MG63 (cell line): ENCODE data around the gene MYEOV. TPM values are rescaled to one million over a fixed set of nuclear protein-coding genes. Genes with fewer than 3 reads are reported as not detected.

Source experiments
- DNase-seq: peaks from one replicate; pipeline ENCODE4 v3.0.0-alpha.2; 2020
- H3K27me3 ChIP-seq: fragments of 250-450 bp; sonication (Bioruptor Pico); 2 replicates; pipeline ENCODE4 v1.5.1; 2020; ENCODE audit warnings: mild to moderate bottlenecking, moderate library complexity
- H3K36me3 ChIP-seq: fragments of 250-450 bp; sonication (Bioruptor Pico); 2 replicates; pipeline ENCODE4 v1.5.1; 2020; ENCODE audit warnings: mild to moderate bottlenecking, moderate library complexity
- H3K4me3 ChIP-seq: fragments of 250-450 bp; sonication (Bioruptor Pico); 2 replicates; pipeline ENCODE4 v1.5.1; 2020; ENCODE audit warnings: mild to moderate bottlenecking, moderate library complexity
- H3K9me3 ChIP-seq: fragments of 250-450 bp; sonication (Bioruptor Pico); 2 replicates; pipeline ENCODE4 v1.5.1; 2020; ENCODE audit warnings: mild to moderate bottlenecking, moderate library complexity
- total RNA-seq: library from RNA; depleted of rRNA; stranded (reverse); fragments of >200 nt; shearing (Covaris generic); gene quantifications from 2 replicates; pipeline ENCODE4 v1.2.3, GENCODE V29; 2014; ENCODE audit warnings: low replicate concordance

MYEOV gene
- total RNA-seq, 1 experiment from 2014 or later = 1.2 TPM

DNA sequence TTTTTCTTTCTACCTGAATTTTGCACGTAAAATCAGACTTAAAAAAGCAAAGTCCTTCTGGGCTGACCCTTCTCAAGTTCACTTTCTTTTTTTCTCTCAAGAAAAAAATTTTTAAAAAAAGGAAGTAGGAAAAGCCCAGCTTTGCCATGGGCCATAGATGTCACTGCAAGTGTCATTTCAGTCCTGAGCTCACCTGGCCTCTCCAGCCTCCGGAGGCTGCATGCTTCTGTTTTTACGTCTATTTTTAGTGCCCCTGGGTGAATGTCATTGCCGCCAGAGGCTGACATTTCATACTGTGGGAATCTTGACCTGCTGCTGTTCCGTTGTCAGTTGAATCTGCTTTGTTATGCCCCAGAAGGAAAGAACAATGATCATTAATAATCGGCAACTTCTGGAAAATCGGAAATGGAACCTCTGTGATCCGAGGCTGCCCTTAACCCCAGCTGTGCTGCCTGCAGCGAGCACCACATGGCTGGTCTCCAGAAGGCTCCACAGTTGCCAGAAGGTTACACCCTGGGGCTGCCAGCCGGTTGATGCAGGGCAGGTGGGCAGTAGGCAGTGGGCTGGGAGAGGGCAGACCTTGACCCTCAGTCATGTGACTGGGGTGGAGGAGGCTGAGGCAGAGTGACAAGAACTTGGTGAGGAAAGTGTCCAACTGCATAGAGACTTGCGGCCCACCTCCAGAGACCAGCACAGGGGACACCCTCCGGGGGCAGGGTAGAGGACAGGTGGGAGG is 16.7 kb upstream of the MYEOV start:
- no peaks in the 10 kb centered on the region for H3K27me3 ChIP-seq
- no peak overlapping the region for H3K4me3 ChIP-seq
- H3K36me3 ChIP-seq = no peaks in the 10 kb centered on the region
- no peak for DNase-seq
- H3K9me3 ChIP-seq = peaks cover 2% of the 10 kb centered on the region; the same call in 1 of the 2 replicates

DNA sequence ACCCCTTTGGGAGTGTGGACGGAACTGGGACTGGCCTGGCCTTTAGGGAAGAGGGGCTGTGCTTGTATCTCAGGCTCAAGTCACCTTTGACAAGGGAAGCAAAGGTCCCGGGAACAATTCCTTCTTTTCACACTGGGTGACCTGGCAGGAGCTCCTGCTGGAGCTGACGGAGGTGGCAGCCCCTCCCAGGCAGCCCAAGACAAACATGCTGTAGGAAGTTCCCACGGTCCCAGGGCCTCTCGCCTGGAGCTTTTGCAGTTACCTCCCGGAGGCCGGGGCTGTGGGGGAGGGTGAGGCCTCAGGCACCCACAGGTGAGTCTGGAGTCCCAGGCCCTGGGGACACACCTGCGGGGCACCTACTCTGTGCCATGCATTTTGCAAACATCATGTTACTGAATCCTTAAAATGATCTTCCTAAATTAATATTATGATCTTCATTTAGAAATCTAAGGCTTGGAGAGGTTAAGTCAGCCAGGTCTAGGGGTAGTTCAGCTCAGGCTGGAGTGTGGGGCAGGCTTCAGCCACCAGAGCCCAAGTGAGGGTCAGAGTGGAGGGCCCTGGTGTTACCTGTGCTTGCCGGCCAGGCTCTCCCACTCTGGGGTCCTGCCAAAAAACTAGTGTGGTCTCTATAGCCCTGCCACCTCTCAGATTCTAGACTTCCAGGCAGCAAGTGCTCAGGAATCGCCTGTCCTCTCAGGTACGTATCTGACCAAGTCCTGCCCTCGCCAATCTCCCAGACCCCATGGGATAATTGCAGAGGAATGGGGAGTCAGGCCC is 15.7 kb upstream of the MYEOV start:
- no peak for DNase-seq
- H3K4me3 ChIP-seq = no peak overlapping the region

DNA sequence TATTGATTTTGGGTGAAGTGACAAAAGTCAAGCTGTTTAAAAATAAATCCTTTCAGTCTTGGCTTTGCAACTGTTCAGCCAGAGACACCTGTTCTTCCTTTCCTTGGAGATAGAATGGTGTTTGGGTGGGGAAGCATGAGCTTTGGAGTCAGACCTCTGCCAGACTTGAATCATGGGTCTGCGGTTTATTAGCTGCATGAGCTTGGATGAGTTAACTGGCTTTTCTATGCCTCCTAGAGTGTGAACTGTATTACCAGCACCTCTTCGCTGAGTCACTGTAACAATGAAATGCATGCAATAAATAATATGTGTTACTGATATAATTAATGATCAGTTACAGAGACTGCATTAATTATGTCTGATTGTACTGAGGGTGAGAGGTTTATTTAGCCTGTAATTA is 13.5 kb upstream of the MYEOV start:
- Histone ChIP-seq H3K4me3 (no peak overlapping the region), H3K27me3 (no peaks in the 10 kb centered on the region), H3K9me3 (peaks cover 4% of the 10 kb centered on the region; the same call in 1 of the 2 replicates), H3K36me3 (no peaks in the 10 kb centered on the region)
- peak; percentile 76 for DNase-seq

More for the DNA sequence above, 15.7 kb upstream of the MYEOV start:
- Histone ChIP-seq H3K27me3 (no peaks in the 10 kb centered on the region), H3K36me3 (no peaks in the 10 kb centered on the region), H3K9me3 (peaks cover 4% of the 10 kb centered on the region; the same call in 1 of the 2 replicates)

DNA sequence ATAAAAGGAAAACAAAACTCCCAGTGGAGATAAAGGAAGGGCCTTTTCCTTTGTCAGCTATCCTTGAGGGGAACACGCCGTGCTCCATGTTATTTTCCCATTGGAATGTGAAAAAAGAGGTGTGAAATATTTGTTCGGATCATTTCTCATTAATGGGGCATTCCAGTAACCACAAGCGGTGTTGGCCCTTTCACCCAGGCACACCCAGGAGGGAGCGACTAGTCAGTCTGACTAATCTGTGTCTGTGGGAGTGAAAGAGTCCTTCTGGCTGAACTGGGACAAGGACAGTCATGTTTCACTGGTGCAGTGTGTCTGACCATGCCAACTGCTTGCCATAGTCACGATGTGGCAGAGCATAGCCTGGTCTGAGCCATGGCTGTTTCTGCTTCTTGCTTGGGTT is 13.0 kb upstream of the MYEOV start:
- peak; percentile 91 for DNase-seq
- Histone ChIP-seq H3K27me3 (no peaks in the 10 kb centered on the region), H3K9me3 (peaks cover 4% of the 10 kb centered on the region; the same call in 1 of the 2 replicates), H3K4me3 (no peak overlapping the region), H3K36me3 (no peaks in the 10 kb centered on the region)

DNA sequence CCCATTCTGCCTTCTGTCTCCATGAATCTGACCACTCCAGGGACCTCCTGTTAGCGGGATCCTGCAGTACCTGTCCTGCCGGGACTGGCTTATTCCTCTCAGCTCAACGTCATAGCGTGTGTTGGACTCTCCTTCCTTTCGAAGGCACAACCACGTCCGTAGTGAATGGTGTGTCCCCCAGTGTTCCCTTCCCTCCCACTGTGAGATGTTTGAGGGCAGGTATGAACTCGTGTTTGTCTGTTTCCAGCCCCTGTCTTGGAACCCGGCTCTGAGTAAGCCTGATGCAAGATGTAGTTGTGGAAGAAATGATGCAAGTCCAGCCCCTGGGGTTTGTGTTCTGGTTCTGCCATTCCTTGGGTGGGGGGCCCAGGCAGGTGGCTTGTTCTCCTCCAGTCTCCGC is 10.5 kb upstream of the MYEOV start:
- Histone ChIP-seq H3K36me3 (no peaks in the 10 kb centered on the region), H3K4me3 (no peak overlapping the region), H3K27me3 (no peaks in the 10 kb centered on the region), H3K9me3 (peaks cover 4% of the 10 kb centered on the region; the same call in 1 of the 2 replicates)
- DNase-seq = no peak

DNA sequence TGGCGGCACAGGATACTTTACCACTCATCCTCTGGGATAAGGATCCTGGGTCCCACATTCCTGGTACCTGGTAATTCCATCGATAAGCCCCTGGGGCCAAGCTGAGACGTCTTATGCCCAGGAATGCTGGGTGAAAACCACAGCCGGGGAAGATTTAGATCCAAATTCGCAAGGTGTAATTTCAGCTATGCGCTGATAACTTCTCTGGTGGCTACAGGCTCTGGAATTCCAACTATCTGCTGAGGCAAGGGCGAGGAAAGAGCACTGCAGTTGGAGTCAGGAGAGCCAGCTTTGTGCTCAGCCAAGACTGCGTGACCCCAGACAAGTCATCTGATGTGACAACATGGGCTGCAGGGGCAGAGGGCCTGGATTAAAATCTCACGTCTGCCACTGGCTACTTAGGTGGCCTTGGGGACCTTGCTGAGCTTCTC is 9.9 kb upstream of the MYEOV start:
- no peak for DNase-seq
- peaks cover 4% of the 10 kb centered on the region; the same call in 1 of the 2 replicates for H3K9me3 ChIP-seq
- no peaks in the 10 kb centered on the region for H3K36me3 ChIP-seq
- H3K27me3 ChIP-seq = no peaks in the 10 kb centered on the region
- no peak overlapping the region for H3K4me3 ChIP-seq

DNA sequence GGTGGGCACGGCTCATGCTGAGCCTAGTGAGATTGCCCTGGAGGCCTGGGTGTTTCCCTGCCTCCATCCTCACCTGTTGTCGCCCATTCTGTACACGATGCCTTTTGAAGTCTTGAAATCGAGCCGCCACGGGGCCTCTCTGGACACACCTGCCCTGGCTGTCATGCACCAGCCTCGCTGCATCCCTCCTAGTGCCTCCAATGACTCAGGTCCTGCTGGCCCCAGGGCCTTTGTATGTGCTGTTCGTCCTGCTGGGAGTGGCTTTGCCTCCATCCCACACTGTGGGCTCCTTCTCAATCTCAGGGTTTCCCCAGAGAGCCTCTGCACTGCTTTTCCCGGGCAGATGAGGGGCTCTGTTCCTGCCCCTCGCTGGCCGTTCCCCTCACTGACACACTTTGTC is 8.9 kb upstream of the MYEOV start:
- H3K4me3 ChIP-seq = no peak overlapping the region
- H3K36me3 ChIP-seq = no peaks in the 10 kb centered on the region
- peaks cover 4% of the 10 kb centered on the region; the same call in 1 of the 2 replicates for H3K9me3 ChIP-seq
- no peak for DNase-seq
- H3K27me3 ChIP-seq = no peaks in the 10 kb centered on the region

DNA sequence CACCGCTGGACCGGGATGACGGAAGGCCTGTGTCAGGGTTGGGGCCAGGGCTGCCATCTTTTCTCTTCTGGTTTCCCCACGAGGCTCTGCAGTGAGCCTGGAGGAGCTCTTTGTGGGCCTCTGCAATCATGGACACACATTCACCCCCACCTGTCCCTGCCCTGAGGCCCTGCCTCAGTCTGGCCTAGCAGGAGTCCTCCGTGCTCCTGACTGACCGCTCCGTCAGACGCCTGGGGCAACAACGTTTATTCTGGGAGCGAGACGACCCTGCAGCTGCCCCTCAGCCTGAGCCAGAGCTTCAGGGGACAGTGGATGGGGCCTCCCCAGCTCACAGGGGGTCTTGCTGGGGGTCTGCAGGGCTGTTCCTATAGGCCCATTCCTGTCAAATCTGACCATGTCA is 8.2 kb upstream of the MYEOV start:
- no peaks in the 10 kb centered on the region for H3K36me3 ChIP-seq
- H3K27me3 ChIP-seq = no peaks in the 10 kb centered on the region
- H3K4me3 ChIP-seq = no peak overlapping the region
- DNase-seq = no peak
- peaks cover 4% of the 10 kb centered on the region; the same call in 1 of the 2 replicates for H3K9me3 ChIP-seq

DNA sequence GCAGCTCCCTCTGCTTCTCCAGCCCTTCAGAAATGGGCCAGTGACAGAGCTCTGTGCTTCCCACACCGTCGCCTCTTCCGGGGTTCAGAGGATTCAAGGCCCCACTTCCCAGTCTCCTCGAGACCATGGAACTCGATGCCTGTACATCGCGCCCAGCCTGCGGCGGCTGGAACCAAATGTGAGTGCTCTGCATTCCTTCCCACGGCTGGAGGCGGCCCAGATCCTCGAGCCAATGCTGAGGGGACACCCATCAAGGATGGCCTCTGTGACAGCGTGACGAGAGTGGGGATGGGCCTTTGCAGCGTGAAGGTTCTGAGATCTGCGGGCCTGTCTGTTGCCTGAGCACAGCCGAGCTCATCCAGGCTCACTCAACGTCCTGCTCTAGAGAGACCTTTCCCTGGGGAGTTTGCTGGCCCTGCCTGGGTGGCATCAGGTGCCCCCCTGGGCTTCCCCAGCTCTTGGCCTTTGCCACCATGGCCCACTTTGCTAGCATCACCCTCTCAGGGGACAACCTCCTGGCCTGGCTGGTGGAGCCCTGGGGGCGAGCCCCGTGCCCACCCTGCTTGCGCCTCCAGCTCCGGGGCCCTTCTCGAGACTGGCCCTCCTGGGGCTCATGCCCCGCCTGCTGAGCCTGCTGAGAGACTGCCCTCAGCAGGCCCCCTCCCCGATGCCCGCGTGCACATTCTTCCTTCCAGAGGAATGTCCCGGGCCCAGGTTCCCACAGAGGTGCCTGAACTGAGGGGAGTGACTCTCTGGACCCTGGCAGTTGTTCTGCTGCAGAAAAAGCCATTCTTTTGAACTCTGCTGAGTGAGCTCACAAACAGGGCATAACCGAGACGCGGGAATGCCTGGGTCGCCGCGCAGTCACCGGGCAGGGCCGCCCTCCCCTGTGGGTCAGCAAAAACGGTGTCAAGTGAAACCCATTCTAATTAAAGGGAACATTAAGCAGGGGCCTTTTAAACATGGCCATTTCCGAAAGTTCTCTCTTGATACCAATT is 7.3 kb upstream of the MYEOV start:
- H3K9me3 ChIP-seq = peaks cover 4% of the 10 kb centered on the region; the same call in 1 of the 2 replicates
- H3K27me3 ChIP-seq = no peaks in the 10 kb centered on the region
- no peak for DNase-seq
- H3K36me3 ChIP-seq = no peaks in the 10 kb centered on the region
- no peak overlapping the region for H3K4me3 ChIP-seq

DNA sequence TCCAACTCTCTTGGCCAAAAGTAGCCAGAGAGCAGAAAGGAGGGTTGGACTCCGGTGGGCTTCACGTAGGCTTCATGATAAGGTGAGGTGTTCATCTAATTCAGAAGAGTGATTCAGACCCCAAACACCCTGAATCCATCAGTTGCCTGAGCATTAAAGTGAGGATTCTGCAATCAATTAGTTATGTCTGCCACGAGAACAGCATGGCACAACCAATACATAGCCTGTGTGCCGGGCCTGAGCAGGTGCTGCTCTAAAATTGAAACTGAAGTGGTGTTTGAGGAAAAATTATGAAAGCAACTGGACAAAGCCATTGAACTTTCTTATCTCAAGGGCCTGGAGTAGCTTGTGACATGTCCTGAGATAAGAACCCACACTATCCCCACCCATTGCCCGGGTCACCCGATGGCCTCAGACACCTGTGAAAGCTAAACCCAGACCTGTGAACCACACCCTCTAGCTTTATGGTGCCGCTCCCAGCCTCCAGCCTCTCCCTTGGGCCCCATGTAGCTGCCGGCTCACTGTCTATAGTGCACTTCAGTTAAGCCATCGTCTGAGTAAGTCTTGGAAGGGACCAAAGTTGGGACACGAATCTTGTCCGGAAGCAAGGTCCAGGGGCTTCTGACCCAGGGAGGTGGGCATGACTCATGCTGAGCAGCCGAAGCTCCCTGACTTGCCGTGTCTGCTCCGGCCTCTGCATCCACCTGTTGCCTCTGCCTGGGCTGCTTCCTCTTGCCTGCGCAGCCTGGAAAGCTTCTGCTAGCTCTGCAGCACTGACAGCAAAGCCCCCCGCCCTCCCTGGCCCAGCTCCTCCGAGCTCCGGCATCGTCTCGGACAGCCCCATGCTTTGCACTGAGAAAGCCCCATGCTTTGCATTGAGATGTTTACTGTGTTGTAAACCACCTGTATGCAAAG is 5.7 kb upstream of the MYEOV start:
- no peaks in the 10 kb centered on the region for H3K36me3 ChIP-seq
- no peaks in the 10 kb centered on the region for H3K9me3 ChIP-seq
- no peak overlapping the region for H3K4me3 ChIP-seq
- H3K27me3 ChIP-seq = no peaks in the 10 kb centered on the region
- DNase-seq = no peak

DNA sequence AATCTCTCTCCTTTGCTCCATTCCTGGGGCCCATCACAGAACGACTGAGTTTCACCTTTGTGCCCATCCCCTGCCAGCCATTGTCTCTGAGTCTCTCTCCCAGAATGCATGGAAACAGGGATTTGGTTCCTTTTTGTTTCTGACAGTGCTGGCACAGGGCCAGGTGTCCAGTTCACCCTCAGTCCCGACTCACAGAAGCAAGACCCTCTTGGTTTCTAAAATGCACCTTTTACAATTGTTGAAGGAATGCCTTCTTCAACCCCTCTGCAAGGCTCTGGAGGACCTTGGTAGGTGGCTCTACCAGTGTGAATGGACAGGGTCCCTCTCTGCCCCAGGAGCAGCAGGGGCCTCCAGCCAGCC is 5.1 kb upstream of the MYEOV start:
- no peaks in the 10 kb centered on the region for H3K27me3 ChIP-seq

DNA sequence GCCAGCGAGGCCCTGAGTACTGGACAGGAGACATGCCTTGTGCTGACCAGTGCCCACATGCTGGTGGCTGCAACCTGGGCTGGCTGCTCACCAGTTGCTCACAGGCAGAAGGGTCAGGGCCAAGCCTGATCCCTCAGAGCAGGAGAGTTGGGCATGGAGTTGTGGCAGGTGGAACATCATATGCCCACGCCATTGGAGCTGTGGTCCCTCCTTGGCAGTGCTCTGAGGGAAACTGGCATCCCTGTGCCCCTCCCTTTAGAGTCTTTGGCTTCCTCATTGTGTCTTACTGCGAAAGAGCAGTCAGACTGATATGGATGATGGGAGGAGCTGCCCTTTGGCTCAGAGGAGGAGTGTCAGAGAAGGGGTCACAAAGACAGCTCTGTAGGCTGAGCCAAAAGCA is 3.1 kb upstream of the MYEOV start:
- DNase-seq = no peak
- H3K36me3 ChIP-seq = no peaks in the 10 kb centered on the region
- no peaks in the 10 kb centered on the region for H3K9me3 ChIP-seq
- H3K4me3 ChIP-seq = no peak overlapping the region
- H3K27me3 ChIP-seq = no peaks in the 10 kb centered on the region

More for the DNA sequence above, 5.1 kb upstream of the MYEOV start:
- DNase-seq = no peak
- no peak overlapping the region for H3K4me3 ChIP-seq
- no peaks in the 10 kb centered on the region for H3K9me3 ChIP-seq
- H3K36me3 ChIP-seq = no peaks in the 10 kb centered on the region

DNA sequence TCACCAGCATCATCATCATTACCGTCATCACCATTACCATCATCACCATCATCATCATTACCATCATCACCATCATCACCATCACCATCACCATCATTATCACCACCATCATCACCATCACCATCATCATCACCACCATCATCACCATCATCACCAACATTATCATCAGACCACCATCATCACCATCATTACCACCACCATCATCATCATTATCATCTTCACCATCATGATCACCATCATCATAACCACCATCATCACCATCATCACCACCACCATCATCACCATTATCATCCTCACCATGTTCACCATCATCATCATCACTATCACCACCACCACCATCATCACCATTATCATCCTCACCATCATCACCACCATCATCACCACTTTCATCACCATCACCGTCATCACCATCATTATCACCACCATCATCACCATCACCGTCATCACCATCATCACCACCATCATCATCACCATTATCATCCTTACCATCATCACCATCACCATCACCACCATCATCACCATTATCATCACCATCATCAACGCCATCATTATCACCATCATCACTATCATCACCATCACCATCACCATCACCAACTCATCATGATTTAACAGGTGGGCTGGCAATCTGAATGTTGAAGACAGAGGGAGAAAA is 2.4 kb upstream of the MYEOV start:
- no peaks in the 10 kb centered on the region for H3K27me3 ChIP-seq
- no peaks in the 10 kb centered on the region for H3K36me3 ChIP-seq
- H3K9me3 ChIP-seq = no peaks in the 10 kb centered on the region
- H3K4me3 ChIP-seq = no peak overlapping the region
- no peak for DNase-seq

DNA sequence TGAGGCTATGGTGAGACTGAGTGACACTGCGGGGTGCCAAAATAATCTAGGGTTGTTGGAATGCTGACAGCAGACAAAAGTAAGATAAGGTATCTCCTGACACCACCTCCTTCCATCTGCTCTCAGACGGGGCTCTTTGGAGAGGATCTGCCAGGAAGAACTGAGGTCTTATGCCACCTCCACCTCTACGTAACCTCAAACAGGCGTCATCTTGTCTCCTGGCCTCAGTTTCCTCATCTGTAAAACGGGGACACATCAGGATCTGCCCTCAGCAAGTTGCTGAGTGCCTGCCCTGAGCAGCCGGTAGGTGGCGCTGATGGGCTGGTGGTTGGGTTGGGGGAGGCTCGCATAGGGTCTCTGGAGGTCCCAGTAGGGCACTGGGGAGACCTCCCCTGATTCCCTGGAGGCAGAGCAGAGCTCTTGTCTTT is 1.7 kb upstream of the MYEOV start:
- DNase-seq = no peak
- Histone ChIP-seq H3K9me3 (0 out of 2 replicates have a peak, but pooled peaks cover 2% of the 10 kb centered on the region), H3K27me3 (no peaks in the 10 kb centered on the region), H3K36me3 (no peaks in the 10 kb centered on the region), H3K4me3 (no peak overlapping the region)

DNA sequence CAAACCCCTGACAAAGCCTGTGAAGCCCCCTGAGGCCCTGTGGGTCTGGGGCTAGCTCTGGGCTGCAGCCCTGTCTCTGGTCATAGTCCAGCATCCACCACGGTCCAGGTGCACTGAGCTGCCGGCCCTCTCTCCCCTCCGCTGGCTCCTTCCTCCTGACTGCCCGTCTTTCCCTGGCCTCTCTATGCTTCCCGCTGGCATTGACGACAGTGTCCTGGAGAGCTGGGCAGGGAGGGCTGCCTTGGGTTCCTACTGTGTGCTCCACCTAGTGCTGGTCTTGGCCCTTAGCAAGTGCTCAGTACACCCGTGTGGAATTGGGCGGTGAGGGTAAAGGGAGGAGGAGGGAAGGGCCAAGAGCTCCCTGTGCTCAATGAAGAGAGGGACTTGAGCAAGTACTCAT is 868 bp upstream of the MYEOV start:
- Histone ChIP-seq H3K9me3 (0 out of 2 replicates have a peak, but pooled peaks cover 2% of the 10 kb centered on the region), H3K4me3 (no peak overlapping the region), H3K27me3 (no peaks in the 10 kb centered on the region)

More for the DNA sequence above, 868 bp upstream of the MYEOV start:
- DNase-seq = peak; percentile 41
- H3K36me3 ChIP-seq = no peaks in the 10 kb centered on the region
